Vagina (tissue), 2 donors: ENCODE data around the gene CHN1.

Experiments
- POLR2A ChIP-seq, 2 donors: fragments of 450-650 bp; IDR thresholded peaks; one replicate each; pipeline ENCODE4 v1.6.1; 2017; ENCODE audit warnings: antibody characterized with exemption in 2 of 2, mild to moderate bottlenecking in 2 of 2, moderate library complexity in 2 of 2
- TF ChIP-seq, protein P1 (sequence below), 3 experiments: fragments of 450-650 bp in 2 of 3; fragments of 200-600 bp in 1 of 3; sonication (generic) in 1 of 3; IDR thresholded peaks; one replicate each; pipeline ENCODE4 v1.5.1; 2017 to 2019; ENCODE audit warnings: antibody characterized with exemption in 3 of 3, mild to moderate bottlenecking in 2 of 3, moderate library complexity in 2 of 3

DNA sequence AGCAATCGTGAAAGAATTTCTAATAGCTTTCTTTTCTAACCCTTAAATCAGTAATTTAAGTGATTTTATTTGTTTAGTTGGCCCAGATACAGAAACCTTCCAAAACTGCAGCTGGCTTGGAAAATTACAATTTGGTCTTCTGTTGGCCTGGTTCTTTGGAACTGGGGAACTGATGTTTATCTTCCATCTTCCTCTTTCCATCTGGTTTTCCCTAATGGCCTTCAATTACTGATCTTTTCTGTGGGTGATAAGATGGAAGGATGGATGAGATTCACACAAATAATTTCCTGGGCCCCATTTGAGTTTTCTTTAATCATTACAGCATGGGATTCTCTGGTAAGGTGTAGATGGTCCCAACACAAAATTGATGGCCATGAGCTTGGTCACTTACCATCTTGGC, 134.4 kb downstream of the CHN1 start:
- TF ChIP-seq, protein P1, sequence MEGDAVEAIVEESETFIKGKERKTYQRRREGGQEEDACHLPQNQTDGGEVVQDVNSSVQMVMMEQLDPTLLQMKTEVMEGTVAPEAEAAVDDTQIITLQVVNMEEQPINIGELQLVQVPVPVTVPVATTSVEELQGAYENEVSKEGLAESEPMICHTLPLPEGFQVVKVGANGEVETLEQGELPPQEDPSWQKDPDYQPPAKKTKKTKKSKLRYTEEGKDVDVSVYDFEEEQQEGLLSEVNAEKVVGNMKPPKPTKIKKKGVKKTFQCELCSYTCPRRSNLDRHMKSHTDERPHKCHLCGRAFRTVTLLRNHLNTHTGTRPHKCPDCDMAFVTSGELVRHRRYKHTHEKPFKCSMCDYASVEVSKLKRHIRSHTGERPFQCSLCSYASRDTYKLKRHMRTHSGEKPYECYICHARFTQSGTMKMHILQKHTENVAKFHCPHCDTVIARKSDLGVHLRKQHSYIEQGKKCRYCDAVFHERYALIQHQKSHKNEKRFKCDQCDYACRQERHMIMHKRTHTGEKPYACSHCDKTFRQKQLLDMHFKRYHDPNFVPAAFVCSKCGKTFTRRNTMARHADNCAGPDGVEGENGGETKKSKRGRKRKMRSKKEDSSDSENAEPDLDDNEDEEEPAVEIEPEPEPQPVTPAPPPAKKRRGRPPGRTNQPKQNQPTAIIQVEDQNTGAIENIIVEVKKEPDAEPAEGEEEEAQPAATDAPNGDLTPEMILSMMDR (IDR thresholded peaks at IDR 0.05), result no peak
- TF ChIP-seq POLR2A (IDR thresholded peaks at IDR 0.05), result no peak
